Endometrial microvascular endothelial cells (primary cell): ENCODE results near the gene BANP. TPM values are rescaled to one million over a fixed set of nuclear protein-coding genes. Genes with fewer than 3 reads are reported as not detected.
"Not testable (repeated sequence)": the region's sequence is repeated elsewhere in the genome, so short reads cannot be mapped to it uniquely, and the experiment has no call there.

ENCODE experiments used
- in situ Hi-C: cut with HindIII; loops from 2 replicates; pipeline ENCODE4 v1.10.0; 2017; ENCODE audit warnings: low sequenced_read_pairs, low pct_unique_long_range_greater_than_20kb; ENCODE audit errors: inconsistent ontology term
- total RNA-seq: library from RNA; depleted of rRNA; stranded (reverse); fragments of >200 nt; gene quantifications from one replicate; pipeline ENCODE4 v1.2.3, GENCODE V29; 2015; ENCODE audit errors: inconsistent ontology term

BANP gene
- total RNA-seq, 1 donor from 2014 or later, result 18.8 TPM

DNA sequence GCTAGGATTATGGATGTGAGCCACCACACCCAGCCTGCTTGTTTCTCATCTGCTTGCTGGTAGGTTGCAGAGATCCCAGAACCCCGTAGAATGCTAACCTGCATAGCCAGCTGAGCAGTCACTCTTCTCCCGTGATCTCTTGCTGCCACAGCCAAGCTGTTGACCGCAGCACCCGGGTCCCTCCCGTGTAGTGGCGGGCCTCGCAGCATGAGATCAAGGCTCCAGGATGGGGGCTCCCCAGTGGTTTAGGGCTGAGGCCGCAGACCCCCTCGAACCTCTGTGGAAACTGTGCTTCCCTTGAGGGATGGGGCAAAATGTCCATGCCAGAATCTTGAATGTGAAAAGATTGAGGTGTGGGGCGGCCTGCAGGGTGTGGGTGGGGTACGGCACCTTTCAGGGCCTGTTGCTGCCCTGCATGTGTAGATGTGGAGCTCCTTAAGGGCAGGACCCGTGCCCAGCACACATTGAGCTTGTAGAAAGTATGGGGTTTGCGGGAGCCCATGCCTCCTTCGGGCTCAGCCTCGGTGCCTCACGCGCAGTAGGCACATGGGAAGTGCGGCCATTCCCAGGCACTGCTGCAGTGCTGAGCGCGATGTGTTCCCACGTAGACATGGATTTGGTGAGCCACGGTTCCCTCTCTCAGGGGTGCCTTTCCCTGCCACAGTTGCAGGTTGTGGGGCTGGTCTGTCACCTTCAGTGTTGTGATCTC is 99.9 kb downstream of the BANP start:
- in situ Hi-C loops, result no loop called here

DNA sequence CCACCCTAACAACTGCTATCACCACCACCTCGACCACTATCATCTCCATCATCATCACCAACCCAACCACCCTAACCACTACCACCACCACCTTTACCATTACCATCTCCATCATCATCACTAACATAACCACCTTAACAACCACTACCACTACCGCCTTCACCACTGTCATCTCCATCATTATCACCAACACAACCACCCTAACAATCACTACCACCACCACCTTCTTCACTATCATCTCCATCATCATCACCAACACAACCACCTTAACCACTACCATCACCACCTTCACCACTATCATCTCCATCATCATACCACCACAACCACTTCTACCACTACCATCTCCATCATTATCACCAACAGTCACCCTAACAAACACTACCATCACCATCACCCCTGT is 101.4 kb downstream of the BANP start:
- in situ Hi-C loops, result no loop called here

DNA sequence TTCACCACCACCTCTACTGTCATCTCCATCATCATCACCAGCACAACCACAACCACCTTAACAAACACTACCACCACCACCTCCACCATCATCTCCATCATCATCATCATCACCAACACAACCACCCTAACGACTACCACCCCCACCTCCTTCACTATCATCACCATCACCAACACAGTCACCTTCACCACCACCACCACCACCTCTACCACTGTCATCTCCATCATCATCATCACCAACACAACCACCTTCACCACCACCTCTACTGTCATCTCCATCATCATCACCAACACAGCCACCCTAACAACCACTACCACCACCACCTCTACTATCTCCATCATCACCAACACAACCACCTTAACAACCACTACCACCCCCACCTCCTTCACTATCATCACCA is 102.2 kb downstream of the BANP start:
- in situ Hi-C loops, result not testable (repeated sequence)

DNA sequence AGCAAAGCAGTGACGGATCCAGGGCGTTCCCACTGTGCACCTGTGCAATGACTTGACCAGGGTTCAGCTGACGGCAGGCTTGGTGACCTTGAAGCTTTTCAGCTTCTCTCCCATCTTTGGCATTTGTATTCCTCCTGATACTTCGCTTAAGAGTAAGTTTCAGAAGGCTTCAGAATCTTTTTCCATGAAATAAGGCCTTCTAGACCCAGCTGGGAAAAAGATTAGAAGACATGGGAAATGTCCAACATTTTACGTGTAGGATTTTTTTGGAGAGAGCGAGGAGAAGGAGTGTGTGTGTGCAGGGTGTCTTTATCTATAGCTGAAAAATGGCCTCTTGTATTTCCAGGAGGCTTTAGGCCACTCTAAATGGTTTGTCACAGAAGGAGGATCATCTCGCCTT is 104.1 kb downstream of the BANP start:
- in situ Hi-C loops, result no loop called here

DNA sequence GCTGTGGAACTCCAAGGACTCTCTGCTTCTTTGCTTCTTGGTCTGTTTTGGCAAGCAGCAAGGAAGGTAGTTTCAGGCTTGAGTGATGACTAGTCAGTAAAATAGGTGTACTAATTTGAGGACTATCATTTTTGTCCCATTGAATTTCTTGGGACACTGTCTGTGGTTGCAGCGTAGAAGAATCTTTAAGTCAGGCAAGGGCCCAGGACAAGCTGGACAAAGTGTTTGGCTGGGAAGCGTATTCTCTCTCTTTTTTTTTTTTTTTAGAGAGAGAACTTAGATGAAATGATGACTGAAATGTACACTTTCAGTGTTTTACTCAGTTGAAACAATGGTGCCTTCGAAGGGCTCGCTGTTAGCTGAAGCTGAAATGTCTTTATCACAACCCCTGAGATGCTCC is 105.0 kb downstream of the BANP start:
- in situ Hi-C loops, result no loop called here

DNA sequence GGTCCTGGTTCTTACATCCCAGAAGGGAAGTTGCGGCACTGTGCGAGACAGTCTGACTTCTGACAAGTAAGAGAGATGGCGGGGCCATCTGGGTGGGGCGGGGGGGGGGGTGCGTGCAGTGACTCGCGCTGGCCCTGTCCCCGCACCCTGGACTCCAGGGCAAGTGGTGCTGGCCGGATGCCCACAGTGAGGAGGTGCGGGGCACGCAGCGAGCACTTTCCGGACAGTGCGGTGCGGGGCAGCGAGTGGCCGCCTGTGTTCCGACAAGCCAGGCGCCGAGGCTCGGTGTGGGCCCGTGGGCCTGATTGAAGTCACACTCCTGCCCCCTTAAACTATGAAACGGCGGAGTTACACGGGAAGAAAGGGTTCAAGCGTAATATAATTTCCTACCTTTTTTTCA is 106.4 kb downstream of the BANP start:
- in situ Hi-C loops, result no loop called here

DNA sequence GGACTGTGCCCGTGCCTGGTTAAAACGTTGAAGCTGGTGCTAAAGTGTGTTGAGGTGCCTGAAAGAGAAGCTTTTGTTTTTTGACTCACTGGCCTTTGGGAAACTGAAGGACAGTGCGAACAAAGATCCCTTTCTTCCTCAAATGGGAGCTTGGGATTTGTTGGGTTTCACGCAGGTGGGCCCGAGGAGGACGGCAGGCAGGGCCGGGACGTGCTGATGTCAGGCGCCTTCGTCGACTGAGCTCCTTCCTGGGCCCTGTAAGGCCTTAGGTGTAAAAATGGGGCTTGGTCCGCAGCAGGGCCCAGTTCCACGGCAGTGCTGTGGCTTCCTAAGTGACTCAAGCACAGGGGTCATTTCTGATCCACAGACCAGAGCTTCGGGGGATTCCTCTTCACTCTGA is 106.9 kb downstream of the BANP start:
- in situ Hi-C loops, result no loop called here

DNA sequence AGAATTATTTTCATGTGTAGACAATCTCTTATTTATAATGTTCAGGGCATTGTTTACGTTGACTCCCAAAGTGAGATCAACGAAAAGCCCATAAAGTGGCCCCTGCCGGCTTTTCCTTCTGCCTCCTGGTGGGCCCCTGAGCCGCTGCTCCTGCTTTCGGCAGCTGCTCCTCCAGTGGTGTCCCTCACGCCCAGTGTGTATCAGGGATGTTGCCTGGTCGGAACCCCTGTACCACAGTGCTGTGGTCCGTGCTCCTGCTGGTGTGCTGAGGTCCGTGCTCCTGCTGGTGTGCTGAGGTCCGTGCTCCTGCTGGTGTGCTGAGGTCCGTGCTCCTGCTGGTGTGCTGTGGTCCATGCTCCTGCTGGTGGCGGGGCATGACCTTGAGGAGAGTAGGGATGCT is 107.6 kb downstream of the BANP start:
- in situ Hi-C loops, result no loop called here

DNA sequence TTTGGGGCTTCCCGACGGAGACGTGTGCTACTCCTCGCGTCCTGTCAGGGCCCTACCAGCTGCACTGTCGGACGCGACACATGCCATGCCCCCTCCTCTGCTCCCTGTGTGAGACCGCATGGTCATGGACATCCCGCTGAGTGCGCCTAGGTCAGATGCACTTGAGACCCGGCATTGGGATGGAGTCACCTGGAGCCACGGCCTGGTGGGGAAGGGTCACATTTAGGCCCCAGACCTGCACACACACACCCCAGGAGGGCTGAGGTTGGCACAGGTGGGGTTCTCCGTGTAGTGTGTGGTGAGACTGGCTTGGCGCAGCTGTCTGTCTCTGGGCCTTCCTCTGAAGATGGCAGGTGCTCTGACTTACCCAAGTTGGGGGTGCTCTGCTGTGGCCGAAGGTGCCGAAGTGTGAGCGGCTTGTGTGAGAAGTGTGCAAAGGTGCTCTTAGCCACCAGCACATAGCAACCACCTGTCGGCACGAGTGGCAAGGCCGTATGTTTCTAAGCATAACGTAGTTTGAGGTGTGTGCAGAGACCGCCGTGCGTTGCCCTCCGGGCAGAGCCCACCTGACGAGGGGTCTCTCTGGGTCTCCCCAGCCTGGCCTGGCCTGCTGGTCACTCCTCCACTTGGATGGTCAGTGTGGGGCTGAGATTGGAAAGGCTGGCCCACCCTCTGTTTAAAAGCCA is 108.6 kb downstream of the BANP start:
- in situ Hi-C loops, result no loop called here

DNA sequence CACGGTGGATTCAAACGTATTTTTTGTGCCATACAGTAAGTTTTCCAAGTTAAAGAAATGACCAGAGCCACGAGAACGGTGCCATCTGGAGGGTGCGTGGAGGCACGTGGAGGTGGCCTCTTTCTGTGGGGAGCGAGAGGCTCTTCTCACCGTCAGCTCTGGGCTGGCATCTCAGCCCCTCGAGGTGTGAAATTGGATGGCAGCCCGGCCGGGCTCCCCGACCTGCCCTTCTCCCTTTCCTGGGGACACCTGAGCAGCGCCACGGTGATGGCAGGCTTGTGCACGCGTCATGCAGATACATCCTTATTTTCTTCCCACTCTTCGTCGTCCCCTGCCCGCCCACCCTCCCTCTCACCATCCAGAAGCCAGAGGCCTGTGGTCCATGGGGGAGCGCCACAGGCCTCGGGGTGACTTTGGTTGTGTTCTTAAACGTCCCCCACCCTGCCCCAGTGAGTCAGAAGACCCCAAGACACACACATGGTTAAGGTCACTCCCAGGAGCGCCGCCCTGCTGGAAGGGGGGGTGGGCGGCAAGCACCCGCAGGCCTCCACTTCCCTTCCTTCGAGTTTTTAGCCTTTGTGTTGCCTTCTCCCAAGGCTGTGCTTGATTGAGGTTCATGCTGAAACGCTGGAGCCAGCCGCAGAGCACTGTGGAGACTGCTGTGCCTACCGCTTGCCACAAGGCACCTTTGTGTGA is 109.4 kb downstream of the BANP start:
- in situ Hi-C loops, result no loop called here

DNA sequence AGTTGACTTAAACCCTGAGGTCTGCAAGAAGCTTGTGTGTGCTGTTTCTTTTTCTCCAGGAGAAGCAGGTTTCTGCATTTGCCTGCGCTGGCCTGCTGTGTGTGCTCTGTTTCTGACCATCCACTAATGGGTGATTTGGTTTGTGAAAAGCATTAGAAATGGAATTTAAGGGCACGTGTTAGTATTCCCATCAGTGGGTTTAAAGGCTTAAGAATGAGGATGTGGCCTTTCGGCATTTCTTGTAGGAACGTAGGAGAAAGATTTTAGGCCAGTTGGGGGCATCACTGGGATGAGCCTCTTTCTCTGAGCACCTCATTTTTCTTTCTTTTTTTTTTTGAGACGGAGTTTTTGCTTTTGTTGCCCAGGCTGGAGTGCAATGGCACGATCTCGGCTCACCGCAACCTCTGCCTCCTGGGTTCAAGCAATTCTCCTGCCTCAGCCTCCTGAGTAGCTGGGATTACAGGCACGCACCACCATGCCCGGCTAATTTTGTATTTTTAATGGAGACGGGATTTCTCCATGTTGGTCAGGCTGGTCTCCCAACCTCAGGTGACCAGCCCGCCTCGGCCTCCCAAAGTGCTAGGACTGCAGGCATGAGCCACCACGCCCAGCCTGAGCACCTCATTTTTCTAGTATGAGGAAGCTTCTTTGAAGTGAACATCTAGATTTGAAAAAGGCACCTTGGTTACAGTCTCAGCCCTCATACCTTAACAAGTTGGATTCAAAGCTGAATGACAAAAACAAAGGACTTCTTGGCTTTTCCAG is 110.3 kb downstream of the BANP start:
- in situ Hi-C loops, result no loop called here

DNA sequence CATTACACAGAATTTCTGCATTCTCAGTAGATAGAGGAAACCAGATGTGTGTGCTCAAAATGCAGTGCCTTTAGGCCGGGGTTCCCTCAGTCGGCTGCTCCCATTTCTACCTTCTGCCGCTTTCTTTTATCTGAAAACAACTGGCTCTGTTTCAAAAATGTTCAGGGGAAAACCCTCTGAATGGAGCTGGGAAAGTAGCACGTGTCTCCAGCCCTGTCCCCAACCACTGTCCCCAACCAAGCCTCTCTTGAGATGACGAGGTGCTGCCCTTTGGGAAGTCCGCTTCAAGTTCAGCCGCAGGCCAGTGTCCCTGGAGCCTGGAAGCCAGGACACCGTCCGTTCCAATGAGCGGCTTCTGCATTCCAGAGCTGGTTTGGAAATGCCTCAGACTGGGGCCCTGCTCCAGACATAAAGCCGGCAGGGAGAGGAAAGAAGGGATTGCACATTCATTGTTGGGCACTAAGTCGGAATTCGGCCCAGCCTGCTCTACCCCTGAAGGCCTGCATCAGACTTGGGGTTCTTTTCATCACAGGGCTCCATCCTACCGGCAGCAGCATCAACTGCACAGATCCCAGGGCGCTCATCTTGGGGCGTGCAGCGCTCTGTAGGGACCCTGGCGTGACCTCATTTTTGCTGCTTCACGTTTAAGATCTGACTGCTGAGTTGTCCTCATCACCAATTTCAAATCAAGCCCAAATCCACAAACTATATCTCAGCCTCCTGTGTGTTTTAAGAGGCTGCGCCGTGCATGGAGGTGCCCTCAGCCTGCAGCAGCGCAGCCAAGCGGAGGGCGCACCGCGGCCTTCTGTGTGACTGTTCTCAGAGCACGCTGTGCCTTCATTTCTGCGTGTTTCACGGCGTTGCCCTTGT is 111.3 kb downstream of the BANP start:
- in situ Hi-C loops, result no loop called here

DNA sequence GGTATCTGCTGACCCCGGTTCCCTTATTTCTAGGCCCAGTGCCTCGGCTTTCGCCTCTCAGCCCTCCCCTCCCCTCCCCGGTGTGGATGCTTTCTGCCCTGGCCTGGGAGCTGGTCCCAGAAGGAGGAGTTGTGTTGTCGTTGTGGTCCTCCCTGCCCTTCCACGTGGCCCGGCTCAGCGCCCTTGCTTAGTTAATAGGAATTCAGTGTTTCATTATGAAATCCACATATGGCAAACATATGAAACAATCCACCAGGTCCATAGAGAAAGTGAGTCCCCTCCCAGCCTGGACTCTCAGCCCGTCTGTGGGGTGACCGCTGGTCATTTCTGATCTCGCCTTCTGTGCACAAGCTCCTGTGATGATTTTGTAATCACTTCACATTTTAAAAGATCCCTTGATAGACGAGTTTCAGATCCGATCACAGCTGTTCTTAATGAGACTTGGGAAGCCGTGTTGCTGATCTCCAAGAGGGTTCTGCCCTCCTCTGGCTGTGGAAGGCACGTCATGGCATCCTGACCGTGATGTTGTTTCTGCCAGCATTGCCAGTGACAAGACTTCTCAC is 112.1 kb downstream of the BANP start:
- in situ Hi-C loops, result no loop called here

DNA sequence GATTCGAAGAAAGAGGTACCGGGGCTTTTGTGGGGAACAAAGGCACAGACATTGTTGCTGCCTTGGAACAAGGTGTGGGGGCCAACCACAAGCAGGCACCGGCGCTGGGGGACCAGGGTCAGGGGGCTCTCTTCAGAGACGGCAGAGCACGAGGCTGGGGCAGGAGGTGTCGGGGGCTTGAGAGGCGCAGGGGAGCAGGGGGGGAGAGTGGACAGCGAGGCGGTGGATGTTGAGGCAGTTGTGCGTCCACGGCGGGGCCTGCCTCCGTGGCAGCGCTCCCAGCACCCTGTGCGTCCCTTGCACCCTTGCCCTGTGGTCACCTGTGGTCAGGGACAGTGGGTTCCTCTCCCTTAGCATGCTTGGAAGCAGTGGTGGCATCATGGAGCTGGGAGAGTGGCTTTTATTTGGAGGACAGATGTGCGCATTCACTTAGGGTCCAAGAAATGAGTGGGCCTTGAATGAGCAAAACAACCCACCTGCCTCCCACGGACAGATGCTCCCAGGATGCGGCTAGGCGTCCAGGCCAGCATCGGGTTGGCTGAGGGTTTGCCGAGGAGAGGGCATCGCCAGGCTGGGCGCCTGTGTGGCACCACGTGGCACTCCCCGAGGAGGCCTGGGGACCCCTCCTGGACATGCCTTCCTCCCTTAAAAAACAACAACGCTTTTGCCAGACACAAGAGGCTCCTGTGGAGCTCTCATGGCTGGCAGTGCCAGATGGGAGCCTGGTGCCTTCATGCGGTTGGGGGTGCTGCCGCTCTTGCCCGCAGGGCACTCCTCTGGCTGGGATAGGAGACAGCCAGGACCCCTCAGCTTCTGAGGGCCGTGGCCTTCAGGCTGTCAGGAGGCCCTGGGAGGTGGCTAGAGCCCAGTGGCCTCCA is 113.0 kb downstream of the BANP start:
- in situ Hi-C loops, result no loop called here

DNA sequence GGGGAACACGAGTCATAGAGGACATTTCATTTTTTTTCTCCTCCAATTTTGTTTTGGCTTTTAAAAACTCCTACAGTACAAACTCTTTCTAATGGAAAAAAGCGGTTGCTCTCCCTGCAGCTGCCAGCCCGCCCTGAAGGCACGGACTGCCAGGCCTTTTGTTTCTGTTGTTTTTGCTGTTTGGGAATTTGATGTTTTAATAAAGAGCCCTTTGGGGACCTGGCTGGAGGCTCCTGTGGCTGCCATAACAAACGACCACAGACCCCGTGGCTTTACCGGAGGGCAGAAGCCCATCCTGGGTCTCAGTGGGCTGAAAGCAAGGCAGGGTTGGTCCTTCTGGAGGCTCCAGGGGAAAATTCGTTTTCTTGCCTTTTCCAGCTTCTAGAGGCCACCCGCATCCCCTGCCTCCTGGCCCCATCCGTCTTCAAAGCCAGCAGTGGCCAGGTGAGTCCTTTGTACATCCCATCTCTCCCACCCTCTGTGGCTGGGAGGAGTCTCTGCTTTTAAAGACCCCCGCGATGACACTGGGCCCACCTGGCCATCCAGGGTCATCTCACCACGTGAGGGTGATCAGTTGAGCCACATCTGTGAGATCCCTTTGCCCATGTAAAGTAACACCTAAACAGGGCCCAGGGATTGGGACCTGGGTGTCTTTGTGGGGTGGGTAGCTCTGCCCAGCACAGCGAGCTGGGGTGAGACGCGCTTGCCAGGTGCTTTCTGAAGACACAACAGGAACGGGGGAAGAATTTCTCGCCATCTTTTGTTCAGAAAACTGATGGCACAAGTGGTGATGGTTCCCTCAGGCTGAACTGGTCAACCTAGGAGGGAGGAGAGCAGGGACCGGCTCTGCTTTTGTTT is 113.9 kb downstream of the BANP start:
- in situ Hi-C loops, result no loop called here

DNA sequence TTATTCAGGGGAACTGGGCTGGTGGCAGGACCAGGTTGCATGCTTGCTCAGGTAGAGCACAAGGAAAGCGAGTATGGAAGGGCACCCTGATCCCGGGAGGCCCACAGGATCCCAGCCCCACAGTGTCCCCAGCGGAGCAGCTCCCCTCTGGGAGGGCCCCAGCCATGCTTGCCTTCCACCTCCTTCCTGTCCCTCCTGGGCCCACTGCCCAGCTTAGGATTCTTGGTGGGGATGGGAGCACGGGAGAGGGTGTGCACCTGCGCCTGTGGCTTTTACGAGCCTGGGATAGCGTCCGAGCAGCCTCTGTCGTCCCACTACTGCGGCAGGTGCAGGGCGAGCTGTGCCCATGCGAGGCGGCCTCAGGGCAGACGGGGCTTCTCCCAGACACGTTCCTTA is 114.5 kb downstream of the BANP start:
- in situ Hi-C loops, result no loop called here

DNA sequence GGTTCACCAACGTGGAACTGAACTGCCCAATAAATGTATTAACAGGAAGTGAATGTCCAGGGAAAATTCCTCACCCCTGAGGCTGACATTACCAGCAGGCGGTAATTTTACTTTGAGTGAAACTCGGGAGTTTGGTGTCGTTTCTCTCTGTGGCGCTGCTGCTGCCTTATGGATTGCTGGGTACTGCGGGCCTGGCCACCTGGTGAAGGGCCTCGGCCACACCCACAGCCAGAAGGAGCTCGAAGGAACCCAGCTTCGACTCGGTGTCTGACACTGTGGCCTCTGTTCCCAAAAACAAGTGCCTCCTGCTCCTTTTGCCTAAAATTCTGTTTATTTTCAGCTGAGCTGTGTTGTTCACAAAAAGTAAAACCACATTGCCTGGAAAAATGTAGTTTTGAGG is 115.0 kb downstream of the BANP start:
- in situ Hi-C loops, result no loop called here
